NCI-H510A (cell line): ENCODE results near the gene ID2.

ENCODE experiments used
- DNase-seq: peaks from one replicate; lab custom pipeline; 2025; lab: John Stamatoyannopoulos, UW

Gene ID2

GRCh38 chr2:8648441-8649213 is 33.2 kb upstream of the ID2 start:
- DNase-seq, result no peak

- DNase-seq, result no peak
Measured at GRCh38 chr2:8649718-8650117, 32.1 kb upstream of the ID2 start.

GRCh38 chr2:8650256-8650655 is 31.6 kb upstream of the ID2 start:
- DNase-seq, result no peak

- no peak for DNase-seq
Measured at GRCh38 chr2:8652774-8653426, 29.0 kb upstream of the ID2 start.

GRCh38 chr2:8653485-8653884 is 28.4 kb upstream of the ID2 start:
- no peak for DNase-seq

- no peak for DNase-seq
Measured at GRCh38 chr2:8654041-8654440, 27.8 kb upstream of the ID2 start.

GRCh38 chr2:8654483-8654882 is 27.4 kb upstream of the ID2 start:
- DNase-seq, result no peak

- DNase-seq, result no peak
Measured at GRCh38 chr2:8656160-8656641, 25.7 kb upstream of the ID2 start.

- DNase-seq, result no peak
Measured at GRCh38 chr2:8656811-8657210, 25.0 kb upstream of the ID2 start.

GRCh38 chr2:8657423-8658062 is 24.3 kb upstream of the ID2 start:
- no peak for DNase-seq

GRCh38 chr2:8658064-8658862 is 23.6 kb upstream of the ID2 start:
- DNase-seq, result no peak

GRCh38 chr2:8659092-8659734 is 22.6 kb upstream of the ID2 start:
- DNase-seq, result no peak

- DNase-seq, result no peak
Measured at GRCh38 chr2:8659735-8660492, 21.9 kb upstream of the ID2 start.

GRCh38 chr2:8661235-8661634 is 20.6 kb upstream of the ID2 start:
- DNase-seq, result no peak

GRCh38 chr2:8661736-8662135 is 20.1 kb upstream of the ID2 start:
- no peak for DNase-seq

- no peak for DNase-seq
Measured at GRCh38 chr2:8662239-8662879, 19.5 kb upstream of the ID2 start.

GRCh38 chr2:8663997-8664396 is 17.9 kb upstream of the ID2 start:
- no peak for DNase-seq

GRCh38 chr2:8666581-8666980 is 15.3 kb upstream of the ID2 start:
- DNase-seq, result no peak

- no peak for DNase-seq
Measured at GRCh38 chr2:8667896-8668512, 13.9 kb upstream of the ID2 start.
